A549 (cell line): Measurements from ENCODE around the gene CDH4. TPM values are rescaled to one million over a fixed set of nuclear protein-coding genes. Genes with fewer than 3 reads are reported as not detected.

ENCODE experiments used
- ATAC-seq, 2 experiments: fragments of 200-7000 bp in 1 of 2; fragments of >200 bp in 1 of 2; cut with Nextera tagmentation in 1 of 2; cut with Tn5 transposase in 1 of 2; 3 replicates each; pipeline versions ENCODE4 v1.8.0 to v1.9.1; 2018 to 2020; ENCODE audit warnings: mild to moderate bottlenecking in 1 of 2, moderate library complexity in 1 of 2
- CTCF ChIA-PET: fragments of 300-600 bp; sonication (Branson Sonifier 250); formaldehyde crosslinking; extraction: SDS; loops from one replicate; lab custom pipeline; 2021; ENCODE audit warnings: antibody characterized with exemption, inconsistent platforms; lab: Yijun Ruan, JAX
- POLR2A ChIA-PET: fragments of 350-600 bp; formaldehyde crosslinking; extraction: SDS; loops from one replicate; lab custom pipeline; 2021; ENCODE audit warnings: antibody characterized with exemption, inconsistent platforms; lab: Yijun Ruan, JAX
- DNase-seq, 2 experiments: peaks; one replicate each; pipeline versions ENCODE4 v3.0.0 to v3.0.0-alpha.2; 2011 to 2016; ENCODE audit warnings: low read depth in 1 of 2, low spot score in 1 of 2
- FAIRE-seq: peaks from 2 replicates; lab custom pipeline; 2011; peaks lifted over from hg19 to GRCh38; lab: Jason Lieb, UNC
- H3K27ac ChIP-seq, 2 experiments: fragments of >200 bp; sonication (Bioruptor Twin); formaldehyde crosslinking; 3 replicates each; pipeline ENCODE4 v1.5.1; 2016 to 2017
- H3K4me1 ChIP-seq: fragments of >200 bp; sonication (Bioruptor Twin); formaldehyde crosslinking; 3 replicates; pipeline ENCODE4 v1.6.1; 2016
- H3K4me2 ChIP-seq: fragments of >200 bp; sonication (Bioruptor Twin); formaldehyde crosslinking; 3 replicates; pipeline ENCODE4 v1.6.1; 2016
- H3K4me3 ChIP-seq: fragments of >200 bp; sonication (Bioruptor Twin); formaldehyde crosslinking; 3 replicates; pipeline ENCODE4 v1.5.1; 2016
- H3K9me3 ChIP-seq: fragments of >200 bp; sonication (Bioruptor Twin); formaldehyde crosslinking; 3 replicates; pipeline ENCODE4 v1.6.1; 2016
- BHLHE40 ChIP-seq: IDR thresholded peaks from 2 replicates; pipeline ENCODE4 v1.6.1; 2012; ENCODE audit warnings: low read depth, low read length, inconsistent platforms
- CEBPB ChIP-seq, 2 experiments: fragments of >200 bp in 1 of 2; sonication (Bioruptor Twin) in 1 of 2; formaldehyde crosslinking in 1 of 2; IDR thresholded peaks; 2 replicates each; pipeline ENCODE4 v1.6.1; 2012 to 2016
- ESRRA ChIP-seq: fragments of 150-350 bp; IDR thresholded peaks from 2 replicates; pipeline ENCODE4 v1.6.1; 2014; ENCODE audit warnings: mild to moderate bottlenecking, low read length, borderline replicate concordance
- HOXB13 ChIP-seq: fragments of 250-450 bp; sonication (Bioruptor Pico); IDR thresholded peaks from 2 replicates; pipeline ENCODE4 v1.5.0; 2020; ENCODE audit warnings: low read depth, mild to moderate bottlenecking, moderate library complexity
- KDM5A ChIP-seq: fragments of 200-600 bp; sonication (generic); IDR thresholded peaks from 2 replicates; pipeline ENCODE4 v1.6.1; 2016; ENCODE audit warnings: antibody characterized with exemption, mild to moderate bottlenecking
- MAFK ChIP-seq: fragments of 450-650 bp; IDR thresholded peaks from 2 replicates; pipeline ENCODE4 v1.6.1; 2014; ENCODE audit not compliant: partially characterized antibody
- MAZ ChIP-seq: fragments of 150-350 bp; IDR thresholded peaks from 2 replicates; pipeline ENCODE4 v1.6.1; 2014; ENCODE audit warnings: antibody characterized with exemption, low read depth, low read length, borderline replicate concordance
- PHF8 ChIP-seq: fragments of 200-600 bp; sonication (generic); IDR thresholded peaks from 2 replicates; pipeline ENCODE4 v1.6.1; 2016; ENCODE audit warnings: low read depth, mild to moderate bottlenecking, antibody characterized with exemption, moderate library complexity, borderline replicate concordance
- POLR2A ChIP-seq: IDR thresholded peaks from 2 replicates; pipeline ENCODE4 v1.6.1; 2012; ENCODE audit warnings: mild to moderate bottlenecking, low read length
- POLR2AphosphoS2 ChIP-seq: conservative IDR thresholded peaks from 2 replicates; pipeline ENCODE4 v1.6.1; 2012; ENCODE audit warnings: low read length, improper control_type of control experiment, inconsistent platforms
- RAD21 ChIP-seq, 2 experiments: fragments of >200 bp in 1 of 2; sonication (Bioruptor Twin) in 1 of 2; formaldehyde crosslinking in 1 of 2; IDR thresholded peaks in 1 of 2; conservative IDR thresholded peaks in 1 of 2; 2 replicates in 1 of 2; 3 replicates in 1 of 2; pipeline ENCODE4 v1.6.1; 2012 to 2018; ENCODE audit warnings: inconsistent platforms in 1 of 2
- RARB ChIP-seq: fragments of 250-450 bp; sonication (Bioruptor Pico); IDR thresholded peaks from 2 replicates; pipeline ENCODE4 v1.8.0; 2021; ENCODE audit warnings: mild to moderate bottlenecking, moderate library complexity
- RFX5 ChIP-seq: fragments of 450-650 bp; IDR thresholded peaks from 2 replicates; pipeline ENCODE4 v1.7.1; 2014; ENCODE audit warnings: antibody characterized with exemption, mild to moderate bottlenecking, moderate library complexity
- ZNF302 ChIP-seq: fragments of 250-450 bp; sonication (Bioruptor Pico); IDR thresholded peaks from 2 replicates; pipeline ENCODE4 v1.9.0; 2021; ENCODE audit warnings: inconsistent platforms, mild to moderate bottlenecking, moderate library complexity
- WGBS: methylation state at CpG from one replicate; pipeline ENCODE4 v1.1.6; 2017; ENCODE audit errors: missing lambda C conversion rate; 5-methylcytosine and 5-hydroxymethylcytosine counted together
- polyA plus RNA-seq, 4 experiments: library from polyadenylated mRNA; depleted of rRNA in 3 of 4; stranded (reverse); fragments of >200 nt; fragmentation: RNase III in 1 of 4; extraction: RNeasy Plus Mini Kit Qiagen cat#74134 plus additional on column Dnase treatment in 1 of 4; gene quantifications; 2 replicates in 3 of 4; 3 replicates in 1 of 4; pipeline ENCODE4 v1.2.3, GENCODE V29; 2011 to 2017
- TF ChIP-seq, protein P1 (sequence below): fragments of >200 bp; sonication (Bioruptor Twin); formaldehyde crosslinking; IDR thresholded peaks from 3 replicates; pipeline ENCODE4 v1.5.1; 2016
- TF ChIP-seq, protein P2 (sequence below): fragments of 250-450 bp; sonication (Bioruptor Pico); IDR thresholded peaks from 2 replicates; pipeline ENCODE4 v1.5.0; 2021; ENCODE audit warnings: mild to moderate bottlenecking, moderate library complexity, borderline replicate concordance
- TF ChIP-seq, protein P3 (sequence below): fragments of 150-350 bp; IDR thresholded peaks from 2 replicates; pipeline ENCODE4 v1.6.1; 2014; ENCODE audit warnings: low read depth, mild to moderate bottlenecking, low read length
- TF ChIP-seq, protein P4 (sequence below): fragments of >200 bp; sonication (Bioruptor Twin); formaldehyde crosslinking; IDR thresholded peaks from 3 replicates; pipeline ENCODE4 v1.6.1; 2016
- TF ChIP-seq, protein P5 (sequence below): IDR thresholded peaks from 2 replicates; pipeline ENCODE4 v1.6.1; 2012
- TF ChIP-seq, protein P6 (sequence below): IDR thresholded peaks from 2 replicates; pipeline ENCODE4 v1.6.1; 2012

CDH4 gene
- polyA plus RNA-seq, 2 of the 4 experiments (the other 2 are of a cell fraction), result 3.4 to 10.3 TPM

DNA sequence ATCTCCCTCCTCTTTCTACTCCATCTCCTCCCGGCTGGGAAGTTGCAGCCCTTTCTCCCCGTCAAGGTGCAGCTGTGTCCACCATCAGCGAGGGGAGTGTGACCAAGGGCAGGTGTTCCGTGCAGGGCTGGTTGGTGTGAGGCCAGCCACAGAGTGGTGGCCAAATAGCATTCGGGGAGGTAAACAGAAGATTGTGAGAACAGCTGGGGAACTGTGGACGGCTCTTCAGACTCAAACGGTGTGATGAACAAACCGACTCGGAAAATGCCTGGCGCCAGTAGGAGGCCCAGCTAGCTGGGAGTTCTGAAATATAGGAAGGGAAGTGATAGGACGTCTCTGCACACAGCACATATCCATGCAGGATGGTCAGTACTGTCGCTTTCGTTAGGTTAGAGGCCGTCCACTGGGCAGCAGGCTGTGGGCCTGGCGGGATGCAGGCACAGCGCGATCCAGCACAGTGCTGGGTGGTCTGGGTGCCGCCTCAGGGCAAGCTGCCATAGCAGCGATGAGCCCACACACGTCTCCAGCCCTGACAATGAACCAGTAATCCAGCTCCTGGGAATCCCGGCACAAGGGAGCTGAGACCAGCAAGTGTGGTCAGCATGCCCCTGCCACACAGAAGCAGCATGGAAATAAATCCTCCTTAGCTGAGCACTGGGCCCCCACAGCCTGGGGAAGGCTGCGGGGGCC is 555.6 kb downstream of the CDH4 start:
- DNase-seq (no peak), FAIRE-seq (no peak)
- H3K4me1 ChIP-seq, result no peaks in the 10 kb centered on the region
- 76% methylated on average over 22 of the region's 22 CpGs for WGBS
- no peak overlapping the region for H3K4me2 ChIP-seq
- POLR2A ChIA-PET, result no interaction called here
- no peak overlapping the region for H3K27ac ChIP-seq
- TF ChIP-seq CEBPB (IDR thresholded peaks at IDR 0.05) (no peak), POLR2AphosphoS2 (no peak)
- TF ChIP-seq, protein P1, sequence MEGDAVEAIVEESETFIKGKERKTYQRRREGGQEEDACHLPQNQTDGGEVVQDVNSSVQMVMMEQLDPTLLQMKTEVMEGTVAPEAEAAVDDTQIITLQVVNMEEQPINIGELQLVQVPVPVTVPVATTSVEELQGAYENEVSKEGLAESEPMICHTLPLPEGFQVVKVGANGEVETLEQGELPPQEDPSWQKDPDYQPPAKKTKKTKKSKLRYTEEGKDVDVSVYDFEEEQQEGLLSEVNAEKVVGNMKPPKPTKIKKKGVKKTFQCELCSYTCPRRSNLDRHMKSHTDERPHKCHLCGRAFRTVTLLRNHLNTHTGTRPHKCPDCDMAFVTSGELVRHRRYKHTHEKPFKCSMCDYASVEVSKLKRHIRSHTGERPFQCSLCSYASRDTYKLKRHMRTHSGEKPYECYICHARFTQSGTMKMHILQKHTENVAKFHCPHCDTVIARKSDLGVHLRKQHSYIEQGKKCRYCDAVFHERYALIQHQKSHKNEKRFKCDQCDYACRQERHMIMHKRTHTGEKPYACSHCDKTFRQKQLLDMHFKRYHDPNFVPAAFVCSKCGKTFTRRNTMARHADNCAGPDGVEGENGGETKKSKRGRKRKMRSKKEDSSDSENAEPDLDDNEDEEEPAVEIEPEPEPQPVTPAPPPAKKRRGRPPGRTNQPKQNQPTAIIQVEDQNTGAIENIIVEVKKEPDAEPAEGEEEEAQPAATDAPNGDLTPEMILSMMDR, result no peak
- TF ChIP-seq, all 56 proteins: peak for 0
- Histone ChIP-seq H3K9me3 (no peaks in the 10 kb centered on the region), H3K4me3 (no peak overlapping the region)
- no peak for ATAC-seq
- CTCF ChIA-PET, result interaction anchor here (0.8 to 1.8 kb wide), 2 partner anchors 9 to 28 kb away, joined by 3 to 4 read pairs; no protein-coding TSS in a partner anchor

DNA sequence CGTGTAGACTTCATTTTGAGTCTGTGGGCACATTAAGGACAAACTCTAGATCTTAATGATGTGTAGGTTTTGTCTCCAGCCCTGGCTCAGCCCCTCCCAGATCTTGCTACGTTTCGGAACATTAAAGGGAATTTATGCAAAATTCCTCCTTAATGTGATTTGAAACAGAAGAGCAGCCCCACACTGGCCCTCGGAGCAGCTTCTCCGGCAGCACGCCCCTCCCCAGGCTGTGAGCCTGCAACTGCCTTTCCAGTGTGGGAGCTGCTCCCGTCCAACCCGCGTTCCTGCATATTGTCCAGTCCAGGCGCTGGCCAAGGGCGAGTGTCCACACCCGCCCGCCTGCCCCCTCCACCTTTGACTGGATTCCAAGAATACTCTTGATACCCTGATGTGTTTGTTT is 556.4 kb downstream of the CDH4 start:
- Histone ChIP-seq H3K4me2 (no peak overlapping the region), H3K9me3 (no peaks in the 10 kb centered on the region), H3K4me3 (no peak overlapping the region), H3K4me1 (no peaks in the 10 kb centered on the region), H3K27ac (no peak overlapping the region)
- 77% methylated on average over 11 of the region's 13 CpGs for WGBS
- no peak for FAIRE-seq
- no peak for ATAC-seq
- ChIA-PET POLR2A (no interaction called here), CTCF (interaction anchor here (0.5 to 1.8 kb wide), 2 partner anchors 10 to 706 kb away, joined by 3 to 4 read pairs; no protein-coding TSS in a partner anchor)
- TF ChIP-seq PHF8 (no peak), MAZ (no peak), ZNF302 (CRISPR knock-in tag) (no peak), ESRRA (no peak), POLR2AphosphoS2 (no peak), RAD21 (conservative IDR thresholded peaks at IDR 0.05 in 1 of 2, IDR thresholded peaks at IDR 0.05 in 1 of 2) (no peak), KDM5A (no peak), RARB (CRISPR knock-in tag) (no peak), MAFK (no peak), BHLHE40 (no peak), RFX5 (no peak), HOXB13 (CRISPR knock-in tag) (no peak), POLR2A (no peak)
- TF ChIP-seq, protein P2, sequence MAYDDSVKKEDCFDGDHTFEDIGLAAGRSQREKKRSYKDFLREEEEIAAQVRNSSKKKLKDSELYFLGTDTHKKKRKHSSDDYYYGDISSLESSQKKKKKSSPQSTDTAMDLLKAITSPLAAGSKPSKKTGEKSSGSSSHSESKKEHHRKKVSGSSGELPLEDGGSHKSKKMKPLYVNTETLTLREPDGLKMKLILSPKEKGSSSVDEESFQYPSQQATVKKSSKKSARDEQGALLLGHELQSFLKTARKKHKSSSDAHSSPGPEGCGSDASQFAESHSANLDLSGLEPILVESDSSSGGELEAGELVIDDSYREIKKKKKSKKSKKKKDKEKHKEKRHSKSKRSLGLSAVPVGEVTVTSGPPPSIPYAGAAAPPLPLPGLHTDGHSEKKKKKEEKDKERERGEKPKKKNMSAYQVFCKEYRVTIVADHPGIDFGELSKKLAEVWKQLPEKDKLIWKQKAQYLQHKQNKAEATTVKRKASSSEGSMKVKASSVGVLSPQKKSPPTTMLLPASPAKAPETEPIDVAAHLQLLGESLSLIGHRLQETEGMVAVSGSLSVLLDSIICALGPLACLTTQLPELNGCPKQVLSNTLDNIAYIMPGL, result no peak
- TF ChIP-seq, protein P3, sequence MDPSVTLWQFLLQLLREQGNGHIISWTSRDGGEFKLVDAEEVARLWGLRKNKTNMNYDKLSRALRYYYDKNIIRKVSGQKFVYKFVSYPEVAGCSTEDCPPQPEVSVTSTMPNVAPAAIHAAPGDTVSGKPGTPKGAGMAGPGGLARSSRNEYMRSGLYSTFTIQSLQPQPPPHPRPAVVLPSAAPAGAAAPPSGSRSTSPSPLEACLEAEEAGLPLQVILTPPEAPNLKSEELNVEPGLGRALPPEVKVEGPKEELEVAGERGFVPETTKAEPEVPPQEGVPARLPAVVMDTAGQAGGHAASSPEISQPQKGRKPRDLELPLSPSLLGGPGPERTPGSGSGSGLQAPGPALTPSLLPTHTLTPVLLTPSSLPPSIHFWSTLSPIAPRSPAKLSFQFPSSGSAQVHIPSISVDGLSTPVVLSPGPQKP, result no peak
- TF ChIP-seq, protein P4, sequence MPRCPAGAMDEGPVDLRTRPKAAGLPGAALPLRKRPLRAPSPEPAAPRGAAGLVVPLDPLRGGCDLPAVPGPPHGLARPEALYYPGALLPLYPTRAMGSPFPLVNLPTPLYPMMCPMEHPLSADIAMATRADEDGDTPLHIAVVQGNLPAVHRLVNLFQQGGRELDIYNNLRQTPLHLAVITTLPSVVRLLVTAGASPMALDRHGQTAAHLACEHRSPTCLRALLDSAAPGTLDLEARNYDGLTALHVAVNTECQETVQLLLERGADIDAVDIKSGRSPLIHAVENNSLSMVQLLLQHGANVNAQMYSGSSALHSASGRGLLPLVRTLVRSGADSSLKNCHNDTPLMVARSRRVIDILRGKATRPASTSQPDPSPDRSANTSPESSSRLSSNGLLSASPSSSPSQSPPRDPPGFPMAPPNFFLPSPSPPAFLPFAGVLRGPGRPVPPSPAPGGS, result no peak
- TF ChIP-seq, protein P5, sequence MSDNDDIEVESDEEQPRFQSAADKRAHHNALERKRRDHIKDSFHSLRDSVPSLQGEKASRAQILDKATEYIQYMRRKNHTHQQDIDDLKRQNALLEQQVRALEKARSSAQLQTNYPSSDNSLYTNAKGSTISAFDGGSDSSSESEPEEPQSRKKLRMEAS, result no peak
- TF ChIP-seq, protein P6, sequence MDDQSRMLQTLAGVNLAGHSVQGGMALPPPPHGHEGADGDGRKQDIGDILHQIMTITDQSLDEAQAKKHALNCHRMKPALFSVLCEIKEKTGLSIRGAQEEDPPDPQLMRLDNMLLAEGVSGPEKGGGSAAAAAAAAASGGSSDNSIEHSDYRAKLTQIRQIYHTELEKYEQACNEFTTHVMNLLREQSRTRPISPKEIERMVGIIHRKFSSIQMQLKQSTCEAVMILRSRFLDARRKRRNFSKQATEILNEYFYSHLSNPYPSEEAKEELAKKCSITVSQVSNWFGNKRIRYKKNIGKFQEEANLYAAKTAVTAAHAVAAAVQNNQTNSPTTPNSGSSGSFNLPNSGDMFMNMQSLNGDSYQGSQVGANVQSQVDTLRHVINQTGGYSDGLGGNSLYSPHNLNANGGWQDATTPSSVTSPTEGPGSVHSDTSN, result no peak
- no peak for DNase-seq
